Measurements from ENCODE around the gene GIMAP1.

The GIMAP1 gene

DNA sequence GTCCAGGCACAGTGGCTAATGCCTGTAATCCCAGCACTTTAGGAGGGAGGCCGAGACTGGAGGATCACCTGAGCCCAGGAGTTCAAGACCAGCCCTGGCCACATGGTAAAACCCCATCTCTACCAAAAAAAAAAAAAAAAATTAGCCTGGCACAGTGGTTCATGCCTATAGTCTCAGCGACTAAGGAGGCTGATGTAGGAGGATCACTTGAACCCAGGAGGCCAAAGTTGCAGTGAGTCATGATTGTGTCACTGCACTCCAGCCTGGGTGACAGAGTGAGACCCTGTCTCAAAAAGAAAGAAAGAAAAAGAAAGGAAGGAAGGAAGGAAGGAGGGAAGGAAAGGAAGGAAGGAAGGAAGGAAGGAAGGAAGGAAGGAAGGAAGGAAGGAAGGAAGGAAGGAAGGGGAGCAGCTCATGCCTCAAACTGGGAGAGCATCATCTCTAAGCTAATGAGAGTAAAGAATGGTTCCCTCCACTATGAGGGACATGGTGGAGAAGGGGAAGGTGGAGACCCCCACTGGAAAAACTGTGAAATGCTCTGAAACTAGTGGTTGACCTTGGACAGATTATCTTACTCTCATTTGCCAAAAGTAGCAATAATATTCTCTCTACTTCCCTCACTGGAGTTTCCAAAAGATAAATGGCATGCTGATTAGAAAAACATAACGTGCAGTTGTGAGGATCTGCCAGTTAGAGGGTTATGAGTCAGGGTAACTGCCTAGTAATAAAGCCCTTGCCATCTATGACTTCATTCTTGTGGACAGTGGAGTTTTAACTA is 37.6 kb downstream of the GIMAP1 start:
- DNase-seq (ENCODE audit: low read depth): no peak
- in situ Hi-C loops (cut with HindIII; ENCODE audit: low sequenced_read_pairs): no loop called here
- TF ChIP-seq, protein P1, sequence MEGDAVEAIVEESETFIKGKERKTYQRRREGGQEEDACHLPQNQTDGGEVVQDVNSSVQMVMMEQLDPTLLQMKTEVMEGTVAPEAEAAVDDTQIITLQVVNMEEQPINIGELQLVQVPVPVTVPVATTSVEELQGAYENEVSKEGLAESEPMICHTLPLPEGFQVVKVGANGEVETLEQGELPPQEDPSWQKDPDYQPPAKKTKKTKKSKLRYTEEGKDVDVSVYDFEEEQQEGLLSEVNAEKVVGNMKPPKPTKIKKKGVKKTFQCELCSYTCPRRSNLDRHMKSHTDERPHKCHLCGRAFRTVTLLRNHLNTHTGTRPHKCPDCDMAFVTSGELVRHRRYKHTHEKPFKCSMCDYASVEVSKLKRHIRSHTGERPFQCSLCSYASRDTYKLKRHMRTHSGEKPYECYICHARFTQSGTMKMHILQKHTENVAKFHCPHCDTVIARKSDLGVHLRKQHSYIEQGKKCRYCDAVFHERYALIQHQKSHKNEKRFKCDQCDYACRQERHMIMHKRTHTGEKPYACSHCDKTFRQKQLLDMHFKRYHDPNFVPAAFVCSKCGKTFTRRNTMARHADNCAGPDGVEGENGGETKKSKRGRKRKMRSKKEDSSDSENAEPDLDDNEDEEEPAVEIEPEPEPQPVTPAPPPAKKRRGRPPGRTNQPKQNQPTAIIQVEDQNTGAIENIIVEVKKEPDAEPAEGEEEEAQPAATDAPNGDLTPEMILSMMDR (IDR thresholded peaks at IDR 0.05; ENCODE audit: low read depth, low read length, missing control alignments): no peak
- H3K4me3 ChIP-seq (ENCODE audit: low read depth, low read length): no peak overlapping the region

DNA sequence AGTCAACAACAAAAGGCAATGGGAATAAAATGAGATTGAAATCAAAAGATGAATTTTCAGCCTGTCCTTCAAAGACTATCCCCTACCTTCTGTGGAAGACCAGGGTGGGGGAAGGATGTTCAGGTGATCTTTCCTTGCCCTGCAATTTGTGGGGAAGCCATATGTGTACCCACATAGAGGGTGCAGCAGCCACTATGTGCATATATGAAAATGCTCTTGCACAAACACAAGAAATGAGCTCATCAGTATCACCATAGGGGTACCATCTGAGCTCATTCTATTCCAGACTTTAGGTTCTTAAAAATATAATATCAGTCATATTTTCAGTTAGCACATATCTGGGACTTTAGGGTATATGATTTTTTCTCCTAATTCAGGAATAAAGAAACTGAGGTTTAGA is 38.5 kb downstream of the GIMAP1 start:
- in situ Hi-C loops (cut with HindIII; ENCODE audit: low sequenced_read_pairs): no loop called here
- no peak overlapping the region for H3K4me3 ChIP-seq (ENCODE audit: low read depth, low read length)
- no peak for DNase-seq (ENCODE audit: low read depth)
- TF ChIP-seq, protein P1 (IDR thresholded peaks at IDR 0.05; ENCODE audit: low read depth, low read length, missing control alignments): no peak

DNA sequence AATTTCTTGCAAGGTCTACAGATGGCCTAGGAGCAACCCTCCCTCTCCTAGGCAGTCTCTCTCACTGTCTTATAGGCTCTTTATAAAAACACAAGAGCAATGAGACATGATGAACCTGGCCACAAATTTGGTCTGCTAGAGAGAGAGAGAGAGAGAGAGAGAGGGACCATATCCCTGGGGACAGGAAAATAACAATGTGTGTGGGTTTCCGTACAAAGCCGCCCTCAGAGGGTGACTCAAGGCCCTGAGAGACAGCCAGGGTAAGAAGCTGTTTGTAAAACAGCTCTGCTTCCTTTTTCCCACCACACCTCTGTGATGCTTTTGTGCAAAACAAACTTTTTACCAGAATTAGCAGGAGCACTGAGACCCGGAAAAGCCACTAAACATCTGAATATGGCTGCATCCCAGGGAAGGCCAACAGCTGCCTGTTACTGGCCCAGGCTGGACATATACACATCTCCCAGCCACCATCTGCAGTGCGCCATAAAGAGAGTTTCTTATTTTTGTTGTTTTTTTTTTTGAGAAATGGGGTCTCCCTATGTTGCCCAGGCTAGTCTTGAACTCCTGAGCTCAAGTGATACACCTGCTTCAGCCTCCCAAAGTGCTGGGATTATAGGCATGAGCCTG is 39.2 kb downstream of the GIMAP1 start:
- in situ Hi-C loops (cut with HindIII; ENCODE audit: low sequenced_read_pairs): no loop called here
- DNase-seq (ENCODE audit: low read depth): no peak
- H3K4me3 ChIP-seq (ENCODE audit: low read depth, low read length): no peak overlapping the region
- TF ChIP-seq, protein P1 (IDR thresholded peaks at IDR 0.05; ENCODE audit: low read depth, low read length, missing control alignments): no peak

DNA sequence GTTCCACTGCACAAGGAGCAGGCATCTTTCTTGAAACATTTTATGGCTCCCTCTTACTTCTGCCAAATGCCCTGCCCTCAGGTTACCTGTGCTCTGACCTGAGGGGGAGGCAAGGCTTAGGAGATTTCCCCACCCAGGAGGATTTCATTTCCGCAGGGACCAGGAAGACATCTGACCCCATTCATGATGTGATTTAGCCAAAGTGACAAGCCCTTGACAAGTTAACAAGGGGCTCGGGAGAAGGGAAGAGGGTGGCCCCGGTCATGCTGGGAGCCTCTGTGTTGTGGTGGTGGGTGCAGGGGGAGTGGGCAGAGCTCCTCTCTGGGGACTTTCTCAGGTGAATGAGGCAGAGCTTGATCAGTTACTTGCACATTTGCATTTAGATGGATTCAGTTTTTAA is 39.8 kb downstream of the GIMAP1 start:
- in situ Hi-C loops (cut with HindIII; ENCODE audit: low sequenced_read_pairs): no loop called here

DNA sequence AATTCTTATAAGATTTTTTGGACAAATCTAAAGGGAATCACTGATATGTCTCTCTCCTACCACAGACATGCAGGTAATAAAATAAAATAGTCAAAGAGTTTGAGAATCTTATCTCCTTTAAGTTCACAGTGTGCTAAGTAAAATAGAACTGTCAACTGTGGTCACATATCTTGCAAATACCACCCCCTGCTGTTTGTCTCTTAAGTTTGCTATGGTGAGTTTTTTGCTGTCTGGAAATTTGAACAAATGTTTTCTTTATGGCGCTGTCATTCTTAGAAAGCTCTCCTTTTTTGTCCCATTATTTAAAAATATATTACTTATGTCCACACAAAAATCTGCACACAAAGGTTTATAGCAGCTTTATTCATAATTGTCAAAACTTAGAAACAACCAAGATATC is 40.4 kb downstream of the GIMAP1 start:
- DNase-seq (ENCODE audit: low read depth): no peak
- in situ Hi-C loops (cut with HindIII; ENCODE audit: low sequenced_read_pairs): no loop called here
- TF ChIP-seq, protein P1 (IDR thresholded peaks at IDR 0.05; ENCODE audit: low read depth, low read length, missing control alignments): no peak
- H3K4me3 ChIP-seq (ENCODE audit: low read depth, low read length): no peak overlapping the region

More for the DNA sequence above, 39.8 kb downstream of the GIMAP1 start:
- no peak for DNase-seq (ENCODE audit: low read depth)
- no peak overlapping the region for H3K4me3 ChIP-seq (ENCODE audit: low read depth, low read length)
- TF ChIP-seq, protein P1 (IDR thresholded peaks at IDR 0.05; ENCODE audit: low read depth, low read length, missing control alignments): no peak

DNA sequence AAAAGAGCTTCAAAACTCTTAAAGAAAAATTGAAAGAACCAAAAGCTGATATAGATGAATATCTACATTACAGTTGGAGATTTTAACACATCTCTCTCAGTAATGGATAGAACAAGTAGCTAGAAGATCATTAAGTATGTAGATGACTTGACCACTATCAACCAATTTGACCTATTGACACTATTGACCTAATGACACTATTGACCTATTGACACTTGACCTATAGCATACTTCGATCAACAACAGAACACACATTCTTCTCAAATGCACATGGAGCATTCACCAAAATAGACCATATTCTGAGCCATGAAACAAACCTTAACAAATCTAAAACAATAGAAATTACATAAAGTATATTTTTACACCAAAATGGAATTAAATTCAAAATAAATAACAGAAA is 43.1 kb downstream of the GIMAP1 start:
- DNase-seq (ENCODE audit: low read depth): no peak
- TF ChIP-seq, protein P1 (IDR thresholded peaks at IDR 0.05; ENCODE audit: low read depth, low read length, missing control alignments): no peak
- no peak overlapping the region for H3K4me3 ChIP-seq (ENCODE audit: low read depth, low read length)
- in situ Hi-C loops (cut with HindIII; ENCODE audit: low sequenced_read_pairs): no loop called here
